A673 (cell line): ENCODE data around the gene ZNF770. TPM values are rescaled to one million over a fixed set of nuclear protein-coding genes. Genes with fewer than 3 reads are reported as not detected.

Source experiments
- BruUV-seq: library from RNA; stranded (reverse); fragments of 400-500 nt; replicated peaks from 2 replicates; lab custom pipeline; 2021; lab: Mats Ljungman, UMichigan
- CTCF ChIA-PET: fragments of 300-600 bp; sonication (Branson Sonifier 250); formaldehyde crosslinking; loops from one replicate; lab custom pipeline; 2022; ENCODE audit warnings: antibody characterized with exemption; lab: Charles Lee
- POLR2A ChIA-PET: fragments of 300-600 bp; sonication (Branson Sonifier 250); formaldehyde crosslinking; loops from one replicate; lab custom pipeline; 2022; ENCODE audit warnings: antibody characterized with exemption; ENCODE audit not compliant: low non-redundant PET; lab: Charles Lee
- DNase-seq: peaks from one replicate; pipeline ENCODE4 v3.0.0-alpha.2; 2015; ENCODE audit warnings: low spot score
- H3K27ac ChIP-seq: fragments of 200-600 bp; sonication (generic); 2 replicates; pipeline ENCODE4 v1.5.1; 2016; ENCODE audit warnings: mixed run types, low read depth, mild to moderate bottlenecking, mixed read lengths, antibody characterized with exemption, low read length; ENCODE audit not compliant: poor library complexity, severe bottlenecking
- H3K27me3 ChIP-seq: fragments of 200-600 bp; sonication (generic); replicated peaks from 2 replicates; pipeline ENCODE4 v1.6.1; 2017; ENCODE audit warnings: mixed run types, low read depth, mild to moderate bottlenecking, mixed read lengths, antibody characterized with exemption, low read length; ENCODE audit not compliant: insufficient read depth, poor library complexity
- H3K36me3 ChIP-seq: fragments of 200-600 bp; sonication (generic); 2 replicates; pipeline ENCODE4 v1.6.1; 2016; ENCODE audit warnings: mixed run types, mild to moderate bottlenecking, mixed read lengths, antibody characterized with exemption, low read length; ENCODE audit not compliant: insufficient read depth, poor library complexity, severe bottlenecking
- H3K4me1 ChIP-seq: fragments of 200-600 bp; sonication (generic); 2 replicates; pipeline ENCODE4 v1.6.1; 2017; ENCODE audit warnings: mixed run types, mild to moderate bottlenecking, mixed read lengths, antibody characterized with exemption, low read length; ENCODE audit not compliant: insufficient read depth, poor library complexity, severe bottlenecking
- H3K4me3 ChIP-seq: fragments of 200-600 bp; sonication (generic); 2 replicates; pipeline ENCODE4 v1.5.1; 2016; ENCODE audit warnings: low read depth, mixed run types, mild to moderate bottlenecking, mixed read lengths, low read length; ENCODE audit not compliant: poor library complexity, severe bottlenecking
- H3K9me3 ChIP-seq: fragments of 200-600 bp; sonication (generic); 2 replicates; pipeline ENCODE4 v1.6.1; 2016; ENCODE audit warnings: mixed run types, low read depth, mild to moderate bottlenecking, mixed read lengths, antibody characterized with exemption, low read length; ENCODE audit not compliant: poor library complexity, severe bottlenecking
- CTCF ChIP-seq: fragments of 300-800, 200-600 bp; sonication (generic); conservative IDR thresholded peaks from 2 replicates; pipeline ENCODE4 v1.5.1; 2017; ENCODE audit warnings: low read depth, mild to moderate bottlenecking, antibody characterized with exemption, low read length, moderate library complexity, mixed read lengths
- EZH2 ChIP-seq: fragments of 200-600 bp; sonication (generic); IDR thresholded peaks from 2 replicates; pipeline ENCODE4 v1.6.1; 2017; ENCODE audit warnings: borderline replicate concordance, low read depth, mild to moderate bottlenecking, mixed read lengths, antibody characterized with exemption, low read length; ENCODE audit not compliant: poor library complexity, severe bottlenecking
- intact Hi-C: fragments of 100-400 bp; cut with micrococcal nuclease; formaldehyde crosslinking; loops from one replicate; pipeline ENCODE4 v1.10.0; 2022; ENCODE audit not compliant: unreplicated experiment
- total RNA-seq: library from RNA; stranded (reverse); gene quantifications from 2 replicates; pipeline ENCODE4 v1.2.3, GENCODE V29; 2021

The ZNF770 gene
- total RNA-seq, 1 experiment from 2014 or later, result 52.1 TPM

GRCh38 chr15:35020974-35021373 is 32.9 kb upstream of the ZNF770 start:
- H3K4me3 ChIP-seq, result no peak overlapping the region
- no peaks in the 10 kb centered on the region for H3K4me1 ChIP-seq
- no peaks in the 10 kb centered on the region for H3K27me3 ChIP-seq
- no peak for TF ChIP-seq CTCF
- TF ChIP-seq EZH2, result no peak
- H3K9me3 ChIP-seq, result no peaks in the 10 kb centered on the region
- BruUV-seq, result no TSS peak
- ChIA-PET CTCF (no interaction called here), POLR2A (no interaction called here)
- no peaks in the 10 kb centered on the region for H3K36me3 ChIP-seq
- H3K27ac ChIP-seq, result no peak overlapping the region
- intact Hi-C loops, result no loop called here
- no peak for DNase-seq

- Histone ChIP-seq H3K27me3 (no peaks in the 10 kb centered on the region), H3K4me1 (no peaks in the 10 kb centered on the region), H3K9me3 (no peaks in the 10 kb centered on the region), H3K4me3 (no peak overlapping the region), H3K27ac (no peak overlapping the region), H3K36me3 (no peaks in the 10 kb centered on the region)
- POLR2A ChIA-PET, result no interaction called here
- no peak for TF ChIP-seq EZH2
- TF ChIP-seq CTCF, result no peak
- no TSS peak for BruUV-seq
- peak; percentile 34 for DNase-seq
- CTCF ChIA-PET, result no interaction called here
- intact Hi-C loops, result no loop called here
Measured at GRCh38 chr15:35019404-35020327, 31.6 kb upstream of the ZNF770 start.

- POLR2A ChIA-PET, result no interaction called here
- no peak for DNase-seq
- Histone ChIP-seq H3K27me3 (no peaks in the 10 kb centered on the region), H3K27ac (no peak overlapping the region), H3K9me3 (no peaks in the 10 kb centered on the region), H3K4me1 (no peaks in the 10 kb centered on the region), H3K36me3 (no peaks in the 10 kb centered on the region), H3K4me3 (no peak overlapping the region)
- intact Hi-C loops, result no loop called here
- TF ChIP-seq CTCF, result no peak
- TF ChIP-seq EZH2, result no peak
- CTCF ChIA-PET, result no interaction called here
- no TSS peak for BruUV-seq
Measured at GRCh38 chr15:35014241-35014640, 26.2 kb upstream of the ZNF770 start.
